Measurements from ENCODE around the gene CACNG8.

Gene CACNG8

GRCh38 chr19:54017261-54017660, 54.5 kb downstream of the CACNG8 start:
- no peak for TF ChIP-seq CTCF (IDR thresholded peaks at IDR 0.05; ENCODE audit: insufficient read depth, low read depth, low read length, missing control alignments)
- no peak for DNase-seq (ENCODE audit: low read depth)
- H3K4me3 ChIP-seq (ENCODE audit: low read depth, low read length) = no peak overlapping the region

- TF ChIP-seq CTCF (IDR thresholded peaks at IDR 0.05; ENCODE audit: insufficient read depth, low read depth, low read length, missing control alignments) = no peak
- no peak for DNase-seq (ENCODE audit: low read depth)
- no peak overlapping the region for H3K4me3 ChIP-seq (ENCODE audit: low read depth, low read length)
These were observed 58.6 kb downstream of the CACNG8 start for GRCh38 chr19:54021363-54021762.

- TF ChIP-seq CTCF (IDR thresholded peaks at IDR 0.05; ENCODE audit: insufficient read depth, low read depth, low read length, missing control alignments) = no peak
- no peak overlapping the region for H3K4me3 ChIP-seq (ENCODE audit: low read depth, low read length)
- DNase-seq (ENCODE audit: low read depth) = no peak
These were observed 59.2 kb downstream of the CACNG8 start for GRCh38 chr19:54021932-54022331.

GRCh38 chr19:54023191-54023590, 60.5 kb downstream of the CACNG8 start:
- TF ChIP-seq CTCF (IDR thresholded peaks at IDR 0.05; ENCODE audit: insufficient read depth, low read depth, low read length, missing control alignments) = no peak
- DNase-seq (ENCODE audit: low read depth) = no peak

GRCh38 chr19:54024660-54025059, 61.9 kb downstream of the CACNG8 start:
- H3K4me3 ChIP-seq (ENCODE audit: low read depth, low read length) = no peak overlapping the region
- TF ChIP-seq CTCF (IDR thresholded peaks at IDR 0.05; ENCODE audit: insufficient read depth, low read depth, low read length, missing control alignments) = no peak
- no peak for DNase-seq (ENCODE audit: low read depth)

More at GRCh38 chr19:54023191-54023590, 60.5 kb downstream of the CACNG8 start:
- H3K4me3 ChIP-seq (ENCODE audit: low read depth, low read length) = no peak overlapping the region

- no peak for DNase-seq (ENCODE audit: low read depth)
- no peak for TF ChIP-seq CTCF (IDR thresholded peaks at IDR 0.05; ENCODE audit: insufficient read depth, low read depth, low read length, missing control alignments)
- H3K4me3 ChIP-seq (ENCODE audit: low read depth, low read length) = no peak overlapping the region
These were observed 63.9 kb downstream of the CACNG8 start for GRCh38 chr19:54026656-54027055.

GRCh38 chr19:54029301-54029700, 66.6 kb downstream of the CACNG8 start:
- H3K4me3 ChIP-seq (ENCODE audit: low read depth, low read length) = no peak overlapping the region
- DNase-seq (ENCODE audit: low read depth) = no peak
- no peak for TF ChIP-seq CTCF (IDR thresholded peaks at IDR 0.05; ENCODE audit: insufficient read depth, low read depth, low read length, missing control alignments)

Data from GM12865 (cell line).